ENCODE data around the gene CALHM5.

The CALHM5 gene

DNA sequence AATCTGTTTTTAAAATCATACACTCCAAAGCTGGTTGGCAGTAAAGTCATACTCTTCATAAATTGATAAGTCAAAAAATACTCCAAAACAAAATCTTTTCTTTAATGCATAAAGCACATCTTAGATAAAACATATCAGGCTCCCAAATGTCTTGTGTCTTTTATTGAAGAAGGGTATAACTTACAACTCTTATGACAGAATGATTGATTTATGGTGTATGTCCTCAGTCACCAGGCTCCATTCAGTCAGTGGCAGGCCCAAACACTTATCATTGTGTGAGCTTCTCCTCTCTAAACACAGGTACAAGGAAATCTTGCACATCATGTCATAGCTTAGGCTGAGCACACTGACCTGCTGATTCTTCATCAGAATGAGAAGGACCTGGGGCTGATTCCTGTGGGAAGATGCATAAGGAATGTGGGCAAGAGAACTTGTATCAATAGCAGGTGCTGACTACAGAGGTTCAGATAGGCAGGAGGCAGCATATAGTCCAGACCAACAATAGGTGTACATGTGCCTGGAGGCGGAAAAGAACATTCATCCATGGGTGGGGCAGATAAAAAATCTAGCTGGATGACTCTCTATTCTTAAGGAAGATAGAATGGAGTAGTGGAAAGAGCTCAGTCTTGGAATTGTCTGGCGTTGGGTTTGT, 1.9 kb downstream of the CALHM5 start:
- Mint-ChIP-seq H3K27ac (peak overlapping the region in 1 of 3 experiments; percentile 59), H3K9me3 (peaks cover 15% of the 10 kb centered on the region), H3K4me3 (peak overlapping the region in 1 of 3 experiments; percentile 15), H3K27me3 (ENCODE audit: low read depth) (no peaks in the 10 kb centered on the region), H3K36me3 (ENCODE audit: low read depth) (no peaks in the 10 kb centered on the region), H3K4me1 (peaks cover 19% of the 10 kb centered on the region)
- TF ChIP-seq, protein P1, sequence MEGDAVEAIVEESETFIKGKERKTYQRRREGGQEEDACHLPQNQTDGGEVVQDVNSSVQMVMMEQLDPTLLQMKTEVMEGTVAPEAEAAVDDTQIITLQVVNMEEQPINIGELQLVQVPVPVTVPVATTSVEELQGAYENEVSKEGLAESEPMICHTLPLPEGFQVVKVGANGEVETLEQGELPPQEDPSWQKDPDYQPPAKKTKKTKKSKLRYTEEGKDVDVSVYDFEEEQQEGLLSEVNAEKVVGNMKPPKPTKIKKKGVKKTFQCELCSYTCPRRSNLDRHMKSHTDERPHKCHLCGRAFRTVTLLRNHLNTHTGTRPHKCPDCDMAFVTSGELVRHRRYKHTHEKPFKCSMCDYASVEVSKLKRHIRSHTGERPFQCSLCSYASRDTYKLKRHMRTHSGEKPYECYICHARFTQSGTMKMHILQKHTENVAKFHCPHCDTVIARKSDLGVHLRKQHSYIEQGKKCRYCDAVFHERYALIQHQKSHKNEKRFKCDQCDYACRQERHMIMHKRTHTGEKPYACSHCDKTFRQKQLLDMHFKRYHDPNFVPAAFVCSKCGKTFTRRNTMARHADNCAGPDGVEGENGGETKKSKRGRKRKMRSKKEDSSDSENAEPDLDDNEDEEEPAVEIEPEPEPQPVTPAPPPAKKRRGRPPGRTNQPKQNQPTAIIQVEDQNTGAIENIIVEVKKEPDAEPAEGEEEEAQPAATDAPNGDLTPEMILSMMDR (IDR thresholded peaks at IDR 0.05; ENCODE audit: unreplicated experiment in 3 of 3), result no peak

DNA sequence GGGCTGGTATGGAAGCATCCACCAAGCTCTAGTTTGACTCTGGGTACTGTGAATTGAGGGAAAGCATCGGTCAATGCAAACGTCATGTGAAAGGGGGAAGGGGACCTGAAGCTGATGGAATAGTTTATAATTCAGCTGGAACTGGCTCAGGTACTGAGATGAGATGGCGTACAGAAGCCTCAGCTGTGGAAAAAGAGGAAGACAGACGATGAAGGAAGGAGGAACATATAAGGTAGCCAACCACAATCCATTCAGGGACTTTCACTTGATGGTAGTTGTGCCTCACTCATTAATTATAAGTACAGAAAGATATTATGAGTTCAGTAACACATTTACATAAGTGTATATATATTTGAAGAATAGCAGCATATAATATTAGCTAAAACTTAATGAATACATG, 2.7 kb downstream of the CALHM5 start:
- no peaks in the 10 kb centered on the region for H3K27me3 Mint-ChIP-seq (ENCODE audit: low read depth)
- TF ChIP-seq, protein P1 (IDR thresholded peaks at IDR 0.05; ENCODE audit: unreplicated experiment in 3 of 3), result no peak

DNA sequence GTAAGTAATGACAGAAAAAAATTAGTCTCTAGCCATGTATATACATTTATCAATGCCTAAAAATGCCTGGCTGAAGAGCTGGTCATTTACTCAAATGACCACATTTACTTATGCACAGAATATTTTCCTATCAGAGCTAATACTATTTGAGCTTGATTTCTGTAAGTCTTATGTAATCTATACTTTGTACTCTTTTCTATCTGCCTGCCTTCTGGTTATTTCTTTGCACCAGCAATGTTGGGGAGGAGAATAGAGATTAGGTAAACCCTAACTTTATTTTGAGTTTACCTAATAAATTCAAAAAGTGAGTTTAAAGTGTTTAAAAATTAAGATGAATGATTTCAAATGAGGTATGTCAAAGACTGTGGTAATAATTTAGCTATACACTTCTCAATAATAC, 3.7 kb downstream of the CALHM5 start:
- H3K4me1 Mint-ChIP-seq, result peaks cover 27% of the 10 kb centered on the region
- no peak overlapping the region for H3K27ac Mint-ChIP-seq
- H3K4me3 Mint-ChIP-seq, result no peak overlapping the region
- H3K36me3 Mint-ChIP-seq (ENCODE audit: low read depth), result no peaks in the 10 kb centered on the region
- no peaks in the 10 kb centered on the region for H3K27me3 Mint-ChIP-seq (ENCODE audit: low read depth)
- H3K9me3 Mint-ChIP-seq, result no peaks in the 10 kb centered on the region
- TF ChIP-seq, protein P1 (IDR thresholded peaks at IDR 0.05; ENCODE audit: unreplicated experiment in 3 of 3), result no peak

More for the DNA sequence above, 2.7 kb downstream of the CALHM5 start:
- no peaks in the 10 kb centered on the region for H3K36me3 Mint-ChIP-seq (ENCODE audit: low read depth)
- no peak overlapping the region for H3K27ac Mint-ChIP-seq
- peaks cover 25% of the 10 kb centered on the region for H3K4me1 Mint-ChIP-seq
- no peak overlapping the region for H3K4me3 Mint-ChIP-seq
- H3K9me3 Mint-ChIP-seq, result peaks cover 7% of the 10 kb centered on the region

DNA sequence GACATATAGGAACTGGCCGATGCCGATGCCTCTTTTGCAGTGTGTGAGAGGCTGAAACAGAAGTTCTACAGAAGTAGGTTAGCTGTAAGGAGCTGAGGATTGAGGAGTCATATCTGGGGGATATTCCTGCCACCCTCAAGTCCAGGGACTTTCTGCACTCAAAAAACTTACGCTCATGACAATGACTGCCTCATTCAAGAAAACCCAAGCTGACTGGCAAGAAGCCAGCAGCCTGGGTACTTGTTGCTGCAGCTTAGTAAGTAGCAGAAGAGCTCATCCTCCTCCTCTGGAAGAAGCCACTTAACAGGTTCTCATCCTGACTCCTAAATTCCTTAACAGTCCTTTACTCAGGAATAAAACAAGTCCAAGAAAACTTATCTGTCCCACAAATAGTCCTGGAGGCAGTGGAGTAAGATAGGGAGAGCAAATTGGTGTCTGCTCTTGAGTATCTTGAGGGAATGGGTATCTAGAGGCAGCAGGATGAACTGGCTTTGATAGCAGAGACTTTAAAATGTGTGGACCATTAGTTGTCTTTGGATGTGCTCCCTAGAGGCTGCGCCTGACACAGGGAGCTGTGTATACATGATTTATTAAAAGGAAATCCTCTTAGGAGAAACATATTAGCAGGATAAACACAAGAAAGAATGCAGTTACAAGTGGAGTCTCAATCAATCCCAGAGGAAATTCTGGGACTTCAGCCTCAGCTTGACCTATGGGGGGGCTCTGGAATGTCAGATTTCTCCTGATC, 7.4 kb downstream of the CALHM5 start:
- TF ChIP-seq, protein P1 (IDR thresholded peaks at IDR 0.05; ENCODE audit: unreplicated experiment in 3 of 3), result no peak
- Mint-ChIP-seq H3K36me3 (ENCODE audit: low read depth) (no peaks in the 10 kb centered on the region), H3K9me3 (no peaks in the 10 kb centered on the region), H3K4me1 (peaks cover 13% of the 10 kb centered on the region), H3K27ac (peak overlapping the region; percentile 3 to 61 (median 17)), H3K4me3 (no peak overlapping the region), H3K27me3 (ENCODE audit: low read depth) (no peaks in the 10 kb centered on the region)

DNA sequence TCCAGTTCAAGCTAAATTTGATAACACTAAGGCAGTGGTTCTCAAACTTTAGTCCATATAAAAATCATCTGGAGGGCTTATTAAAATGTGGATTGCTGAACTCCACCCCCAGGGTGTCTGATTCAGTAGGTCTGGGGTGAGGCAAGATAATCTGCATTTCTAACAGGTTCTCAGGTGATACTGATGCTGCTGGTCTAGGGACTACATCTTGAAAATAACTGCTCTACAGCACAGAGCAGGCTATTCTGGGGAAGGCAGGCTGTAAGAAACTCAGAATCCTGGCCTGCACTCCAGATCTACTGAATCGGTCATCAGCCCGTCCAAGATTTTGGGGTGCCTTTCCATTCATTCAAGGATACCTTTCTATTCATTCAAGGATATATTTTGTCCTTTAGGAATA, 11.5 kb downstream of the CALHM5 start:
- Mint-ChIP-seq H3K4me3 (no peak overlapping the region), H3K9me3 (no peaks in the 10 kb centered on the region), H3K36me3 (ENCODE audit: low read depth) (no peaks in the 10 kb centered on the region), H3K4me1 (peaks cover 12% of the 10 kb centered on the region), H3K27me3 (ENCODE audit: low read depth) (no peaks in the 10 kb centered on the region), H3K27ac (no peak overlapping the region)
- TF ChIP-seq, protein P1 (IDR thresholded peaks at IDR 0.05; ENCODE audit: unreplicated experiment in 3 of 3), result no peak

Data from nephron (organoid).